SK-N-SH (cell line): ENCODE results near the gene WNK2. TPM values are rescaled to one million over a fixed set of nuclear protein-coding genes. Genes with fewer than 3 reads are reported as not detected.

ENCODE experiments used
- CTCF ChIA-PET: fragments of 300-600, 350-600 bp; formaldehyde crosslinking; extraction: SDS; loops from one replicate; lab custom pipeline; 2021; lab: Yijun Ruan, JAX
- POLR2A ChIA-PET: fragments of 350-600 bp; sonication (Branson Sonifier 250); formaldehyde crosslinking; extraction: SDS; loops from one replicate; lab custom pipeline; 2020; ENCODE audit warnings: antibody characterized with exemption, inconsistent platforms; lab: Yijun Ruan, JAX
- DNase-seq: peaks from one replicate; pipeline ENCODE4 v3.0.0; 2012
- H2AFZ ChIP-seq: fragments of 200-600 bp; sonication (generic); 2 replicates; pipeline ENCODE4 v1.8.1; 2016; ENCODE audit warnings: antibody characterized with exemption, mild to moderate bottlenecking, low read depth
- H3F3A ChIP-seq: fragments of 200-600 bp; sonication (generic); replicated peaks from 2 replicates; pipeline ENCODE3; 2016; ENCODE audit warnings: antibody characterized with exemption, mild to moderate bottlenecking; ENCODE audit not compliant: insufficient read depth
- H3K27ac ChIP-seq, 2 experiments: fragments of 200-500 bp in 1 of 2; fragments of 200-600 bp in 1 of 2; sonication (Bioruptor generic) in 1 of 2; sonication (generic), shearing (Covaris generic) in 1 of 2; 2 replicates each; pipeline versions ENCODE4 v1.5.1 to v1.6.1; 2014 to 2016; ENCODE audit warnings: low read depth in 2 of 2, inconsistent platforms in 1 of 2, low read length in 1 of 2, mild to moderate bottlenecking in 1 of 2, mixed read lengths in 1 of 2
- H3K27me3 ChIP-seq: fragments of 200-600 bp; sonication (generic), shearing (Covaris generic); 2 replicates; pipeline ENCODE4 v1.6.1; 2016; ENCODE audit warnings: mixed run types; ENCODE audit not compliant: insufficient read depth
- H3K36me3 ChIP-seq, 2 experiments: fragments of 200-500 bp in 1 of 2; fragments of 200-600 bp in 1 of 2; sonication (Bioruptor generic) in 1 of 2; sonication (generic) in 1 of 2; replicated peaks in 1 of 2; 2 replicates each; pipeline versions ENCODE3 to v1.5.1; 2014 to 2016; ENCODE audit warnings: low read length in 1 of 2, mild to moderate bottlenecking in 1 of 2; ENCODE audit not compliant: insufficient read depth in 2 of 2, control insufficient read depth in 1 of 2
- H3K4me1 ChIP-seq, 2 experiments: fragments of 200-500 bp in 1 of 2; fragments of 200-600 bp in 1 of 2; sonication (Bioruptor generic) in 1 of 2; sonication (generic), shearing (Covaris generic) in 1 of 2; 2 replicates each; pipeline versions ENCODE4 v1.5.1 to v1.6.1; 2014 to 2016; ENCODE audit warnings: low read depth in 1 of 2, low read length in 1 of 2, mixed run types in 1 of 2; ENCODE audit not compliant: insufficient read depth in 2 of 2, control insufficient read depth in 1 of 2
- H3K4me2 ChIP-seq: fragments of 200-600 bp; sonication (generic), shearing (Covaris generic); 2 replicates; pipeline ENCODE4 v1.6.1; 2017; ENCODE audit warnings: mixed run types
- H3K4me3 ChIP-seq, 2 experiments: fragments of 200-500 bp in 1 of 2; fragments of 200-600 bp in 1 of 2; sonication (Bioruptor generic) in 1 of 2; sonication (generic), shearing (Covaris generic) in 1 of 2; 2 replicates each; pipeline versions ENCODE4 v1.5.1 to v1.8.1; 2014 to 2016; ENCODE audit warnings: low read depth in 2 of 2, inconsistent platforms in 1 of 2, low read length in 1 of 2, mild to moderate bottlenecking in 1 of 2, mixed read lengths in 1 of 2, moderate library complexity in 1 of 2
- H3K79me2 ChIP-seq: fragments of 200-600 bp; sonication (generic); 2 replicates; pipeline ENCODE4 v1.8.1; 2017; ENCODE audit warnings: mild to moderate bottlenecking; ENCODE audit not compliant: insufficient read depth
- H3K9ac ChIP-seq: fragments of 200-600 bp; sonication (generic); 2 replicates; pipeline ENCODE4 v1.6.1; 2017; ENCODE audit warnings: mixed run types
- H3K9me2 ChIP-seq: fragments of 200-600 bp; sonication (generic); 2 replicates; pipeline ENCODE4 v1.6.1; 2017; ENCODE audit warnings: mixed run types
- H3K9me3 ChIP-seq: fragments of 200-600 bp; sonication (generic); 2 replicates; pipeline ENCODE4 v1.6.1; 2017; ENCODE audit warnings: mixed run types, mild to moderate bottlenecking, moderate library complexity
- H4K20me1 ChIP-seq: fragments of 200-600 bp; sonication (generic); 2 replicates; pipeline ENCODE4 v1.6.1; 2017; ENCODE audit warnings: mild to moderate bottlenecking, mixed run types; ENCODE audit not compliant: insufficient read depth
- FOSL2 ChIP-seq: IDR thresholded peaks from 2 replicates; pipeline ENCODE4 v1.4.0; 2012; ENCODE audit warnings: low read depth, mild to moderate bottlenecking, moderate library complexity, borderline replicate concordance
- GABPA ChIP-seq: IDR thresholded peaks from 2 replicates; pipeline ENCODE4 v1.4.0; 2012; ENCODE audit warnings: low read depth, mild to moderate bottlenecking
- MAX ChIP-seq: IDR thresholded peaks from 2 replicates; pipeline ENCODE4 v1.4.0; 2012; ENCODE audit warnings: low read depth
- MXI1 ChIP-seq: IDR thresholded peaks from 2 replicates; pipeline ENCODE4 v1.6.1; 2012; ENCODE audit warnings: mild to moderate bottlenecking, low read depth, low read length, improper control_type of control experiment
- NRF1 ChIP-seq: IDR thresholded peaks from 2 replicates; pipeline ENCODE4 v1.6.1; 2012; ENCODE audit warnings: low read depth, mild to moderate bottlenecking, low read length
- RCOR1 ChIP-seq: fragments of 150-350 bp; IDR thresholded peaks from 2 replicates; pipeline ENCODE4 v1.6.1; 2017; ENCODE audit warnings: antibody characterized with exemption, low read length
- TAF1 ChIP-seq: IDR thresholded peaks from 2 replicates; pipeline ENCODE4 v1.6.1; 2012; ENCODE audit warnings: low read depth, mild to moderate bottlenecking, low read length, moderate library complexity, borderline replicate concordance
- WGBS: methylation state at CpG from one replicate; pipeline ENCODE4 v1.1.6; 2017; ENCODE audit warnings: low lambda C conversion rate; 5-methylcytosine and 5-hydroxymethylcytosine counted together
- polyA plus RNA-seq, 3 experiments: library from polyadenylated mRNA; depleted of rRNA; stranded (reverse); fragments of >200 nt; gene quantifications; 2 replicates each; pipeline ENCODE4 v1.2.3, GENCODE V29; 2012
- TF ChIP-seq, protein P1 (sequence below): fragments of 150-350 bp; IDR thresholded peaks from 2 replicates; pipeline ENCODE4 v1.6.1; 2016; ENCODE audit warnings: mild to moderate bottlenecking, low read depth, low read length

Gene WNK2
- polyA plus RNA-seq, 1 of the 3 experiments (the other 2 are of a cell fraction) = 0.12 TPM

GRCh38 chr9:93204470-93205043, 20.6 kb downstream of the WNK2 start:
- no peaks in the 10 kb centered on the region for H3K9me2 ChIP-seq
- H3K36me3 ChIP-seq = no peaks in the 10 kb centered on the region
- H3K4me1 ChIP-seq = peaks cover 0 to 97% of the 10 kb centered on the region in 2 experiments; a peak in 2 of 4 replicates
- no peak overlapping the region for H3K4me2 ChIP-seq
- H2AFZ ChIP-seq = no peak overlapping the region
- no peaks in the 10 kb centered on the region for H3F3A ChIP-seq
- no peaks in the 10 kb centered on the region for H3K27me3 ChIP-seq
- H3K9me3 ChIP-seq = no peaks in the 10 kb centered on the region
- CTCF ChIA-PET = interaction anchor here (1.2 kb wide), 1 partner anchor 21 kb away, joined by 3 read pairs; no protein-coding TSS in a partner anchor
- 43% methylated on average over 3 of the region's 4 CpGs for WGBS
- H4K20me1 ChIP-seq = no peaks in the 10 kb centered on the region
- no peaks in the 10 kb centered on the region for H3K79me2 ChIP-seq
- H3K27ac ChIP-seq = peak overlapping the region in 1 of 2 experiments; percentile 85; a peak in 2 of 4 replicates
- H3K4me3 ChIP-seq = no peak overlapping the region
- POLR2A ChIA-PET = no interaction called here
- H3K9ac ChIP-seq = no peak overlapping the region
- DNase-seq = no peak
- TF ChIP-seq GABPA = no peak
- no peak for TF ChIP-seq NRF1
- no peak for TF ChIP-seq MAX
- TF ChIP-seq, protein P1, sequence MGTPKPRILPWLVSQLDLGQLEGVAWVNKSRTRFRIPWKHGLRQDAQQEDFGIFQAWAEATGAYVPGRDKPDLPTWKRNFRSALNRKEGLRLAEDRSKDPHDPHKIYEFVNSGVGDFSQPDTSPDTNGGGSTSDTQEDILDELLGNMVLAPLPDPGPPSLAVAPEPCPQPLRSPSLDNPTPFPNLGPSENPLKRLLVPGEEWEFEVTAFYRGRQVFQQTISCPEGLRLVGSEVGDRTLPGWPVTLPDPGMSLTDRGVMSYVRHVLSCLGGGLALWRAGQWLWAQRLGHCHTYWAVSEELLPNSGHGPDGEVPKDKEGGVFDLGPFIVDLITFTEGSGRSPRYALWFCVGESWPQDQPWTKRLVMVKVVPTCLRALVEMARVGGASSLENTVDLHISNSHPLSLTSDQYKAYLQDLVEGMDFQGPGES = no peak
- TF ChIP-seq FOSL2 = no peak

- peak; percentile 10; the same call in 1 of the 2 replicates for TF ChIP-seq RCOR1
- TF ChIP-seq TAF1 = no peak
- TF ChIP-seq MXI1 = peak; percentile 60; the same call in 1 of the 2 replicates
- Histone ChIP-seq H3K4me1 (peaks cover 0 to 96% of the 10 kb centered on the region in 2 experiments; a peak in 2 of 4 replicates), H2AFZ (no peak overlapping the region), H3K79me2 (no peaks in the 10 kb centered on the region), H3K4me2 (no peak overlapping the region), H3K27ac (peak overlapping the region in 1 of 2 experiments; percentile 85; a peak in 2 of 4 replicates), H3K4me3 (no peak overlapping the region; a peak in 1 of 4 replicates), H3F3A (no peaks in the 10 kb centered on the region), H3K9me3 (no peaks in the 10 kb centered on the region), H4K20me1 (no peaks in the 10 kb centered on the region), H3K36me3 (no peaks in the 10 kb centered on the region), H3K9me2 (no peaks in the 10 kb centered on the region), H3K27me3 (no peaks in the 10 kb centered on the region), H3K9ac (no peak overlapping the region)
- DNase-seq = peak; percentile 86
- CTCF ChIA-PET = interaction anchor here (1.2 kb wide), 1 partner anchor 20 kb away, joined by 3 read pairs; no protein-coding TSS in a partner anchor
- 17% methylated on average over 10 of the region's 14 CpGs for WGBS
- POLR2A ChIA-PET = no interaction called here
Measured at GRCh38 chr9:93205045-93205768, 21.3 kb downstream of the WNK2 start.
